Cardiac septum (tissue), 1 donor: ENCODE results near the gene LAMA3. TPM values are rescaled to one million over a fixed set of nuclear protein-coding genes. Genes with fewer than 3 reads are reported as not detected.

Source experiments
- DNase-seq: peaks from one replicate; pipeline ENCODE4 v3.0.0-alpha.2; 2020; ENCODE audit warnings: low spot score
- intact Hi-C: fragments of 100-400 bp; cut with DNase I; formaldehyde crosslinking; loops from one replicate; pipeline ENCODE4 v1.14.0; 2022
- total RNA-seq: library from RNA; stranded (reverse); fragmentation: NEBNext Ultra II Directional; extraction: Animal tissue kit (Norgen Biotek cat#: 25700); gene quantifications from one replicate; pipeline ENCODE4 v1.2.1, GENCODE V29; 2021
- donor health status: DM: no; HTN: no; CAD: no.

LAMA3 gene
- total RNA-seq, 1 donor from 2014 or later, result 3.0 TPM

GRCh38 chr18:23994361-23994902, 305.2 kb downstream of the LAMA3 start:
- no peak for DNase-seq
- intact Hi-C loops, result no loop called here

GRCh38 chr18:23995180-23995579, 305.9 kb downstream of the LAMA3 start:
- intact Hi-C loops, result no loop called here
- DNase-seq, result no peak

DNA sequence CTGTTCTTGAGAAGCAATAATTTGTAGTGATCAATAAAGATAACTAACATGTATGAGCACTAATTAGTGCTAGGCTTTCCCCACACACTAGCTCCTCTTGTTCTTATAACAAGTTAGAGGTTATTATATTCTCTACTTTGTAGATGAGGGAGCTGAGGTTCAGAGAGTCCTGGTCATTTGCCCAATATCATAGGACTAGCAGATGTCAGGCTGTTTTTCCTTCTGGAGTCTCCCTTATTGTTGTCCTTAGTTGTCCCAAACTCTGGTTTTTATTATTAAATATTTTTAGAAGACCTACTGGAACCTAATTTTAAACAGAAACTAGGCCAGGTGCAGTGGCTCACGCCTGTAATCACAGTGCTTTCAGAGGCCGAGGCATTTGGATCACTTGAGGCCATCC, 308.8 kb downstream of the LAMA3 start:
- intact Hi-C loops, result no loop called here
- no peak for DNase-seq

GRCh38 chr18:23998820-23999219, 309.6 kb downstream of the LAMA3 start:
- intact Hi-C loops, result no loop called here

DNA sequence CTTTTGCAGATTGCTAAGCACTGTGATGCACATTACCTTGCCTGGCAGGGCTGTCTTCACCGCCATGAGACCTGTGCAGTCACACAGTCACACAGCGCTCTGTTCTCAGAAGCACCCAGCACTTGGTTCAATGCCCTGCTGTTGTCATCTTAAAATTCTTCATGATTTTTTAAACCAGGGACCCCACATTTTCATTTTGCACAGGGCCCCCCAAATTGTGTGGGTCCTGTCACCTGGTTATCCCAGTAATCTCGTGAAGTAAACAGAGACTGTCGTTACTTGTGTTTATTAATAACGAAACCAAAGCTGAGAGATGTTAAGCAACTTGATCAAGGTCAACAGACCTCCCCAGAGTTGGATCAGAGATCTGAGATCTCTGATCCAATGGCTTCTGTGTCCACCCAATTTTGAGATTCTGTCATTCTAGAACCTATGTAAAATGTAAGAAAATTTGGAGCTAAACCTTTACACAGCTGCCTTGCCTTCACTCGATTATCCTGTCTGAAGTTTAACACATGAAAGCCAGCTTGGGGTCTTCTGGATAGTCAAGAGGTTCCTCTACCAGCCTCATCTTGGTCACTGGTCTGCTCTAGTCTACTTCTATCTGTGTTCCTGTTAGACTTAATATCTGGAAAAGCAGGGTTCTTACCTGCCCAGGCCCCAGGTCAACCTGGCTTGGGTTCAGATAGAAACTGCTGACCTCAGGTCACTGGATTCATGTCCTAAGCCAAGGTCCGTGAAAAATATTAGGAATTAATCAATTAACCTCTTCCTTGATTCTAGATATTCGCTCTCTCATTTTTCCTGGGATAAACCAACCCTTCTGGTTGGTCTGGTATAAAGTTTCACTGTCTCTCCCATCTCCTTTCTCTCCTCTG, 311.6 kb downstream of the LAMA3 start:
- intact Hi-C loops, result no loop called here
- no peak for DNase-seq

More at GRCh38 chr18:23998820-23999219, 309.6 kb downstream of the LAMA3 start:
- no peak for DNase-seq

- intact Hi-C loops, result no loop called here
Measured at GRCh38 chr18:24002479-24002878, 313.2 kb downstream of the LAMA3 start.

DNA sequence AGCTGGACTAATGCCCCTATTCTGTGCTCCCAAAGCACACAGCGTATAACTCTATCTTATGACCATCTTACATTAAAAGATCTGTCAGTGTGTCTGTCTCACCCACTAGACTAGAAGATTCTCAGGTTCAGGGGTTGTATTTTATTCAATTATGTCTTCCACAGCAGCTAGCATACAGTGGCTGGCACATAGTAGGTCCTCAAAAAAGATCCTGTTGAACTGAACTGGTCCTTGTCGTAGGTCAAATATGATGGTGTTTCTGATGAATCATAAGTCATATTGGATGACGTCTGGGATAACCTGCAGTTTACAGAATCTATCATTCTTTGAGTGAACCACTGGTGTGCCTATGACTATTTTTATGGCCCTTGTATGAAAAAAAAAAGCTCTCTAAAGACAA, 314.0 kb downstream of the LAMA3 start:
- no peak for DNase-seq
- intact Hi-C loops, result no loop called here

More at GRCh38 chr18:24002479-24002878, 313.2 kb downstream of the LAMA3 start:
- DNase-seq, result no peak

- DNase-seq, result no peak
- intact Hi-C loops, result no loop called here
Measured at GRCh38 chr18:24003903-24004640, 314.8 kb downstream of the LAMA3 start.

Other genes starting within 250 kb of the LAMA3 start
- 68.4 TPM for gene RIOK3, start 236.2 kb upstream of the LAMA3 start, total RNA-seq
- 18.1 TPM for gene RMC1, start 185.9 kb upstream of the LAMA3 start, total RNA-seq
- 16.0 TPM for gene NPC1, start 102.9 kb upstream of the LAMA3 start, total RNA-seq
- 3.9 TPM for gene ANKRD29, start 26.5 kb upstream of the LAMA3 start, total RNA-seq